Stimulated activated CD4-positive, alpha-beta T cell treated with anti-CD3 and anti-CD28 coated beads, Interleukin-12 subunit alpha, Interleukin-12 subunit beta, amount 100 ng/mL, for 4 hours (primary cell): ENCODE measurements around the gene CDH8.
"Not testable (repeated sequence)": the region's sequence is repeated elsewhere in the genome, so short reads cannot be mapped to it uniquely, and the experiment has no call there.

Experiments
- DNase-seq: peaks from one replicate; pipeline ENCODE4 v3.0.0-alpha.2; 2020

CDH8 gene

GRCh38 chr16:61929776-61930175 is 106.5 kb downstream of the CDH8 start:
- no peak for DNase-seq

- DNase-seq = no peak
These were observed 109.5 kb downstream of the CDH8 start for GRCh38 chr16:61926766-61927165.

- DNase-seq = no peak
These were observed 112.6 kb downstream of the CDH8 start for GRCh38 chr16:61923629-61924028.

GRCh38 chr16:61921373-61921772 is 114.9 kb downstream of the CDH8 start:
- no peak for DNase-seq

- DNase-seq = not testable (repeated sequence)
These were observed 118.1 kb downstream of the CDH8 start for GRCh38 chr16:61917865-61918826.

- no peak for DNase-seq
These were observed 120.7 kb downstream of the CDH8 start for GRCh38 chr16:61915569-61915968.

GRCh38 chr16:61909074-61909473 is 127.2 kb downstream of the CDH8 start:
- no peak for DNase-seq

- no peak for DNase-seq
These were observed 127.8 kb downstream of the CDH8 start for GRCh38 chr16:61908426-61908825.

- no peak for DNase-seq
These were observed 134.5 kb downstream of the CDH8 start for GRCh38 chr16:61901689-61902088.

- DNase-seq = no peak
These were observed 135.8 kb downstream of the CDH8 start for GRCh38 chr16:61900482-61900881.

GRCh38 chr16:61897657-61898056 is 138.6 kb downstream of the CDH8 start:
- DNase-seq = no peak

- DNase-seq = no peak
These were observed 143.7 kb downstream of the CDH8 start for GRCh38 chr16:61892531-61892930.

- DNase-seq = no peak
These were observed 144.8 kb downstream of the CDH8 start for GRCh38 chr16:61891460-61891859.

- DNase-seq = no peak
These were observed 145.9 kb downstream of the CDH8 start for GRCh38 chr16:61890386-61890785.

GRCh38 chr16:61887903-61888302 is 148.3 kb downstream of the CDH8 start:
- DNase-seq = no peak

- DNase-seq = no peak
These were observed 150.9 kb downstream of the CDH8 start for GRCh38 chr16:61885343-61885742.

GRCh38 chr16:61879306-61879705 is 156.9 kb downstream of the CDH8 start:
- DNase-seq = no peak

- DNase-seq = no peak
These were observed 158.8 kb downstream of the CDH8 start for GRCh38 chr16:61877436-61877835.

- no peak for DNase-seq
These were observed 163.5 kb downstream of the CDH8 start for GRCh38 chr16:61872778-61873119.

- DNase-seq = no peak
These were observed 164.1 kb downstream of the CDH8 start for GRCh38 chr16:61871837-61872777.

GRCh38 chr16:61862221-61863155 is 173.8 kb downstream of the CDH8 start:
- no peak for DNase-seq

GRCh38 chr16:61858988-61859387 is 177.2 kb downstream of the CDH8 start:
- DNase-seq = no peak

GRCh38 chr16:61842666-61843065 is 193.6 kb downstream of the CDH8 start:
- no peak for DNase-seq
